ENCODE results near the gene CRISPLD2. TPM values are rescaled to one million over a fixed set of nuclear protein-coding genes. Genes with fewer than 3 reads are reported as not detected.
"Not testable (repeated sequence)": the region's sequence is repeated elsewhere in the genome, so short reads cannot be mapped to it uniquely, and the experiment has no call there.

Gene CRISPLD2
- total and polyA plus RNA-seq, 10 of the 15 experiments (the other 5 are each of a cell fraction or from before 2014, with no cell fraction given), result 0.03 to 0.30 (median 0.08) TPM; not detected in 5

DNA sequence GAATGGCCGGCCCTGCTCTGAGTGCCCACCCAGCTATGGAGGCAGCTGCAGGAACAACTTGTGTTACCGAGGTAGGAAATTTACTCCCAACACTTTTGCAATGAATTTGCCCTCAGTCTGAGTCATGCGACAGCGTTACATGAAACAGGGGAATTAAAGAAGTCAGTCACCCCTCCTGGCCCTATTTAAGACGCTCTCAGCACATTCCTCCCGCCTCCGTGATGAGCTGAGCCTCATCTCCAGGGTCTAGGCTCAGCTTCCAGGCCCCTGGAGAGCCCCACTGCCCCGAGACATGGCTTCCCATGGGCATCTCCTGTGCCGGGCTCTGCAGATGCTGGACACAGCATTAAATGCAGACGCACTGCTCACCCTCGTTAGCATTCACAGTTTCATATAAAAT, 35.0 kb downstream of the CRISPLD2 start:
- Histone ChIP-seq H3K27me3 (replicated peaks in 1 of 2; ENCODE audit: control insufficient read depth in 2 of 2, insufficient read depth in 2 of 2, low read length in 1 of 2) (peaks cover 0 to 2% of the 10 kb centered on the region in 2 experiments; a peak in 2 of 4 replicates), H3K36me3 (ENCODE audit: control insufficient read depth in 2 of 2, insufficient read depth in 2 of 2, low read length in 1 of 2) (no peaks in the 10 kb centered on the region), H3K9ac (ENCODE audit: control insufficient read depth, insufficient read depth, low read length) (no peak overlapping the region), H2AFZ (ENCODE audit: control insufficient read depth, low read depth, low read length) (no peak overlapping the region), H4K20me1 (ENCODE audit: control insufficient read depth, insufficient read depth) (no peaks in the 10 kb centered on the region), H3K4me2 (ENCODE audit: control insufficient read depth, insufficient read depth) (no peak overlapping the region), H3K79me2 (ENCODE audit: control insufficient read depth, insufficient read depth, low read length) (no peaks in the 10 kb centered on the region), H3K9me3 (replicated peaks; ENCODE audit: control insufficient read depth, insufficient read depth, low read length) (peaks cover 1% of the 10 kb centered on the region; the same call in 1 of the 3 replicates), H3K4me1 (ENCODE audit: control insufficient read depth, insufficient read depth, low read length) (no peaks in the 10 kb centered on the region), H3K27ac (ENCODE audit: control insufficient read depth, insufficient read depth) (no peak overlapping the region), H3K4me3 (no peak overlapping the region)
- WGBS (ENCODE audit: insufficient coverage, insufficient replicate concordance, low lambda C conversion rate, missing lambda C conversion rate), result 30% methylated on average over 11 of the region's 11 CpGs
- ChIA-PET CTCF (interaction anchor here (1.1 kb wide), 1 partner anchor 97 kb away, joined by 3 read pairs; no protein-coding TSS in a partner anchor), RAD21 (ENCODE audit: unreplicated experiment) (no interaction called here), SMC1A (ENCODE audit: uncharacterized antibody, unreplicated experiment) (no interaction called here), POLR2A (no interaction called here)
- in situ Hi-C loops (cut with MboI), result no loop called here
- FAIRE-seq (no peak), ATAC-seq (no peak), DNase-seq (ENCODE audit: low read depth, low spot score) (no peak)
- TF ChIP-seq NRF1 (conservative IDR thresholded peaks at IDR 0.05; ENCODE audit: low read depth, low read length) (no peak), SMAD1 (IDR thresholded peaks at IDR 0.05; ENCODE audit: low read depth, partially characterized antibody) (no peak), CBX5 (IDR thresholded peaks at IDR 0.05; ENCODE audit: low read depth) (no peak)
- TF ChIP-seq, protein P1, sequence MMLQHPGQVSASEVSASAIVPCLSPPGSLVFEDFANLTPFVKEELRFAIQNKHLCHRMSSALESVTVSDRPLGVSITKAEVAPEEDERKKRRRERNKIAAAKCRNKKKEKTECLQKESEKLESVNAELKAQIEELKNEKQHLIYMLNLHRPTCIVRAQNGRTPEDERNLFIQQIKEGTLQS (IDR thresholded peaks at IDR 0.05; ENCODE audit: borderline replicate concordance, extremely low read depth, low read depth, low read length), result no peak
- TF ChIP-seq, protein P2, sequence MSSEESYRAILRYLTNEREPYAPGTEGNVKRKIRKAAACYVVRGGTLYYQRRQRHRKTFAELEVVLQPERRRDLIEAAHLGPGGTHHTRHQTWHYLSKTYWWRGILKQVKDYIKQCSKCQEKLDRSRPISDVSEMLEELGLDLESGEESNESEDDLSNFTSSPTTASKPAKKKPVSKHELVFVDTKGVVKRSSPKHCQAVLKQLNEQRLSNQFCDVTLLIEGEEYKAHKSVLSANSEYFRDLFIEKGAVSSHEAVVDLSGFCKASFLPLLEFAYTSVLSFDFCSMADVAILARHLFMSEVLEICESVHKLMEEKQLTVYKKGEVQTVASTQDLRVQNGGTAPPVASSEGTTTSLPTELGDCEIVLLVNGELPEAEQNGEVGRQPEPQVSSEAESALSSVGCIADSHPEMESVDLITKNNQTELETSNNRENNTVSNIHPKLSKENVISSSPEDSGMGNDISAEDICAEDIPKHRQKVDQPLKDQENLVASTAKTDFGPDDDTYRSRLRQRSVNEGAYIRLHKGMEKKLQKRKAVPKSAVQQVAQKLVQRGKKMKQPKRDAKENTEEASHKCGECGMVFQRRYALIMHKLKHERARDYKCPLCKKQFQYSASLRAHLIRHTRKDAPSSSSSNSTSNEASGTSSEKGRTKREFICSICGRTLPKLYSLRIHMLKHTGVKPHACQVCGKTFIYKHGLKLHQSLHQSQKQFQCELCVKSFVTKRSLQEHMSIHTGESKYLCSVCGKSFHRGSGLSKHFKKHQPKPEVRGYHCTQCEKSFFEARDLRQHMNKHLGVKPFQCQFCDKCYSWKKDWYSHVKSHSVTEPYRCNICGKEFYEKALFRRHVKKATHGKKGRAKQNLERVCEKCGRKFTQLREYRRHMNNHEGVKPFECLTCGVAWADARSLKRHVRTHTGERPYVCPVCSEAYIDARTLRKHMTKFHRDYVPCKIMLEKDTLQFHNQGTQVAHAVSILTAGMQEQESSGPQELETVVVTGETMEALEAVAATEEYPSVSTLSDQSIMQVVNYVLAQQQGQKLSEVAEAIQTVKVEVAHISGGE (CRISPR knock-in tag; IDR thresholded peaks at IDR 0.05), result no peak
- TF ChIP-seq, protein P3, sequence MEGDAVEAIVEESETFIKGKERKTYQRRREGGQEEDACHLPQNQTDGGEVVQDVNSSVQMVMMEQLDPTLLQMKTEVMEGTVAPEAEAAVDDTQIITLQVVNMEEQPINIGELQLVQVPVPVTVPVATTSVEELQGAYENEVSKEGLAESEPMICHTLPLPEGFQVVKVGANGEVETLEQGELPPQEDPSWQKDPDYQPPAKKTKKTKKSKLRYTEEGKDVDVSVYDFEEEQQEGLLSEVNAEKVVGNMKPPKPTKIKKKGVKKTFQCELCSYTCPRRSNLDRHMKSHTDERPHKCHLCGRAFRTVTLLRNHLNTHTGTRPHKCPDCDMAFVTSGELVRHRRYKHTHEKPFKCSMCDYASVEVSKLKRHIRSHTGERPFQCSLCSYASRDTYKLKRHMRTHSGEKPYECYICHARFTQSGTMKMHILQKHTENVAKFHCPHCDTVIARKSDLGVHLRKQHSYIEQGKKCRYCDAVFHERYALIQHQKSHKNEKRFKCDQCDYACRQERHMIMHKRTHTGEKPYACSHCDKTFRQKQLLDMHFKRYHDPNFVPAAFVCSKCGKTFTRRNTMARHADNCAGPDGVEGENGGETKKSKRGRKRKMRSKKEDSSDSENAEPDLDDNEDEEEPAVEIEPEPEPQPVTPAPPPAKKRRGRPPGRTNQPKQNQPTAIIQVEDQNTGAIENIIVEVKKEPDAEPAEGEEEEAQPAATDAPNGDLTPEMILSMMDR (IDR thresholded peaks at IDR 0.05 in 2 of 3, conservative IDR thresholded peaks at IDR 0.05 in 1 of 3; ENCODE audit: control insufficient read depth in 2 of 3, extremely low read depth in 1 of 3, insufficient read depth in 1 of 3, low read depth in 3 of 3, low read length in 3 of 3), result no peak
- TF ChIP-seq, protein P4, sequence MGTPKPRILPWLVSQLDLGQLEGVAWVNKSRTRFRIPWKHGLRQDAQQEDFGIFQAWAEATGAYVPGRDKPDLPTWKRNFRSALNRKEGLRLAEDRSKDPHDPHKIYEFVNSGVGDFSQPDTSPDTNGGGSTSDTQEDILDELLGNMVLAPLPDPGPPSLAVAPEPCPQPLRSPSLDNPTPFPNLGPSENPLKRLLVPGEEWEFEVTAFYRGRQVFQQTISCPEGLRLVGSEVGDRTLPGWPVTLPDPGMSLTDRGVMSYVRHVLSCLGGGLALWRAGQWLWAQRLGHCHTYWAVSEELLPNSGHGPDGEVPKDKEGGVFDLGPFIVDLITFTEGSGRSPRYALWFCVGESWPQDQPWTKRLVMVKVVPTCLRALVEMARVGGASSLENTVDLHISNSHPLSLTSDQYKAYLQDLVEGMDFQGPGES (IDR thresholded peaks at IDR 0.05), result no peak
- BruUV-seq (replicated peaks), result no TSS peak
- intact Hi-C loops (cut with micrococcal nuclease; ENCODE audit: unreplicated experiment), result no loop called here

DNA sequence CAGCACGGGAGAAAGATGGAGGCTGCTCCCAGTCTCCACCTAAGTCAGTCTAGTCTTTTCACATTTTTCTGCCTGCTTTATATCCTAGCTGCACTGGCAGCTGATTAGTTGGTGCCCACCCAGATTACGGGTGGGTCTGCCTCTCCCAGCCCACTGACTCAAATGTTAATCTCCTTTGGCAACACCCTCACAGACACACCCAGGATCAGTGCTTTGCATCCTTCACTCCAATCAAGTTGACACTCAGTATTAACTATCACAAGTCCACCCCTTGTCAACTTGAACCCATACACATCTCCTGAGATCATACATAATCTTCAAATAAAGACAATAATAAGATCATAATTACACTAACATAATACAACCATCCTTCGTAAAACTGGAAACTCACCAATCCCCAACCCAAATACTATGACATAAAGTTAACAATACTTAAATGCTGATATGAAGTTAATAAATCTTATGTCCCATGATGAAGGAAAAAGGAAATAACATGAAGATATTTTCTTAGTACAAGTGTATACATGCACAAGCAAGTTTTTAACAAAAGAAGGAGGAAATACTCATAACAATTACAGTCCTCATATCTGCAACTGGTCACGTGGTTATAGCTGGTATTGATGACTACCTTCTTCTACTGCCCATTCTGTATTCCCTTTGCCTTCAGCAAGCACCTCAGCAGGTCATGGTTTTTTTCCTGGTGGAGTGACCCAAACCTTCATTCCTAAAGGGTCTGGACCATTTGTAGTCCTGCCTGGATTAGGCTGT, 35.8 kb downstream of the CRISPLD2 start:
- DNase-seq (ENCODE audit: low read depth, low spot score); RAD21 ChIA-PET (ENCODE audit: unreplicated experiment): not testable (repeated sequence)
- CTCF ChIA-PET, result interaction anchor here (1.1 kb wide), 1 partner anchor 97 kb away, joined by 3 read pairs; no protein-coding TSS in a partner anchor

More for the DNA sequence above, 35.8 kb downstream of the CRISPLD2 start:
- H3K9ac ChIP-seq (ENCODE audit: control insufficient read depth, insufficient read depth, low read length); H2AFZ ChIP-seq (ENCODE audit: control insufficient read depth, low read depth, low read length); intact Hi-C loops (cut with micrococcal nuclease; ENCODE audit: unreplicated experiment); ATAC-seq; H4K20me1 ChIP-seq (ENCODE audit: control insufficient read depth, insufficient read depth); H3K4me1 ChIP-seq (ENCODE audit: control insufficient read depth, insufficient read depth, low read length); POLR2A ChIA-PET; H3K36me3 ChIP-seq (ENCODE audit: control insufficient read depth in 2 of 2, insufficient read depth in 2 of 2, low read length in 1 of 2); H3K27ac ChIP-seq (ENCODE audit: control insufficient read depth, insufficient read depth); H3K4me3 ChIP-seq; H3K4me2 ChIP-seq (ENCODE audit: control insufficient read depth, insufficient read depth); FAIRE-seq; H3K9me3 ChIP-seq (replicated peaks; ENCODE audit: control insufficient read depth, insufficient read depth, low read length); BruUV-seq (replicated peaks); in situ Hi-C loops (cut with MboI); H3K27me3 ChIP-seq (replicated peaks in 1 of 2; ENCODE audit: control insufficient read depth in 2 of 2, insufficient read depth in 2 of 2, low read length in 1 of 2); SMC1A ChIA-PET (ENCODE audit: uncharacterized antibody, unreplicated experiment); H3K79me2 ChIP-seq (ENCODE audit: control insufficient read depth, insufficient read depth, low read length): not testable (repeated sequence)
- 7% methylated on average over 4 of the region's 4 CpGs for WGBS (ENCODE audit: insufficient coverage, insufficient replicate concordance, low lambda C conversion rate, missing lambda C conversion rate)

Data from GM12878 (cell line).